ENCODE data around the gene ITGB3. TPM values are rescaled to one million over a fixed set of nuclear protein-coding genes. Genes with fewer than 3 reads are reported as not detected.

ITGB3 gene
- total and polyA plus RNA-seq, 8 donors, result 9.4 to 12.0 (median 10.6) TPM

- Histone ChIP-seq H3K36me3 (no peaks in the 10 kb centered on the region), H3K27ac (no peak overlapping the region), H3K9me3 (no peaks in the 10 kb centered on the region), H3K4me3 (no peak overlapping the region), H3K4me1 (peaks cover 11 to 13% of the 10 kb centered on the region in 2 donors), H3K27me3 (no peaks in the 10 kb centered on the region)
- TF ChIP-seq CTCF (IDR thresholded peaks at IDR 0.05), result no peak
- ATAC-seq (no peak), DNase-seq (no peak)
- intact Hi-C loops (cut with DNase I), result no loop called here
Measured at GRCh38 chr17:47244697-47245096, 8.9 kb upstream of the ITGB3 start.

GRCh38 chr17:47246120-47246519, 7.5 kb upstream of the ITGB3 start:
- Histone ChIP-seq H3K27me3 (no peaks in the 10 kb centered on the region), H3K4me1 (peaks cover 0 to under 1% of the 10 kb centered on the region in 2 donors), H3K9me3 (no peaks in the 10 kb centered on the region), H3K27ac (no peak overlapping the region), H3K36me3 (no peaks in the 10 kb centered on the region), H3K4me3 (no peak overlapping the region)
- ATAC-seq, result no peak
- DNase-seq, result no peak
- intact Hi-C loops (cut with DNase I), result no loop called here
- TF ChIP-seq CTCF (IDR thresholded peaks at IDR 0.05), result no peak

GRCh38 chr17:47250855-47251254, 2.8 kb upstream of the ITGB3 start:
- ATAC-seq, result no peak
- intact Hi-C loops (cut with DNase I), result no loop called here
- TF ChIP-seq CTCF (IDR thresholded peaks at IDR 0.05), result no peak
- Histone ChIP-seq H3K27me3 (peaks cover 8 to 39% of the 10 kb centered on the region in 2 donors), H3K4me3 (no peak overlapping the region), H3K36me3 (no peaks in the 10 kb centered on the region), H3K27ac (no peak overlapping the region), H3K4me1 (peaks cover 5 to 11% of the 10 kb centered on the region in 2 donors), H3K9me3 (no peaks in the 10 kb centered on the region)
- no peak for DNase-seq

- TF ChIP-seq CTCF (IDR thresholded peaks at IDR 0.05), result no peak
- no peaks in the 10 kb centered on the region for H3K36me3 ChIP-seq
- H3K4me1 ChIP-seq, result peaks cover 5 to 11% of the 10 kb centered on the region in 2 donors
- ATAC-seq, result no peak
- H3K4me3 ChIP-seq, result no peak overlapping the region
- H3K27me3 ChIP-seq, result peaks cover 8 to 45% of the 10 kb centered on the region in 2 donors
- H3K9me3 ChIP-seq, result no peaks in the 10 kb centered on the region
- intact Hi-C loops (cut with DNase I), result no loop called here
- no peak overlapping the region for H3K27ac ChIP-seq
- no peak for DNase-seq
Measured at GRCh38 chr17:47251421-47251940, 2.1 kb upstream of the ITGB3 start.

- peaks cover 5 to 11% of the 10 kb centered on the region in 2 donors for H3K4me1 ChIP-seq
- intact Hi-C loops (cut with DNase I), result no loop called here
- no peak overlapping the region for H3K27ac ChIP-seq
- no peaks in the 10 kb centered on the region for H3K9me3 ChIP-seq
- no peak overlapping the region for H3K4me3 ChIP-seq
- no peak for TF ChIP-seq CTCF (IDR thresholded peaks at IDR 0.05)
- ATAC-seq (no peak), DNase-seq (no peak)
- peaks cover 8 to 53% of the 10 kb centered on the region in 2 donors for H3K27me3 ChIP-seq
- H3K36me3 ChIP-seq, result no peaks in the 10 kb centered on the region
Measured at GRCh38 chr17:47252209-47252608, 1.4 kb upstream of the ITGB3 start.
